Measurements from ENCODE around the gene PKMYT1.

Gene PKMYT1

DNA sequence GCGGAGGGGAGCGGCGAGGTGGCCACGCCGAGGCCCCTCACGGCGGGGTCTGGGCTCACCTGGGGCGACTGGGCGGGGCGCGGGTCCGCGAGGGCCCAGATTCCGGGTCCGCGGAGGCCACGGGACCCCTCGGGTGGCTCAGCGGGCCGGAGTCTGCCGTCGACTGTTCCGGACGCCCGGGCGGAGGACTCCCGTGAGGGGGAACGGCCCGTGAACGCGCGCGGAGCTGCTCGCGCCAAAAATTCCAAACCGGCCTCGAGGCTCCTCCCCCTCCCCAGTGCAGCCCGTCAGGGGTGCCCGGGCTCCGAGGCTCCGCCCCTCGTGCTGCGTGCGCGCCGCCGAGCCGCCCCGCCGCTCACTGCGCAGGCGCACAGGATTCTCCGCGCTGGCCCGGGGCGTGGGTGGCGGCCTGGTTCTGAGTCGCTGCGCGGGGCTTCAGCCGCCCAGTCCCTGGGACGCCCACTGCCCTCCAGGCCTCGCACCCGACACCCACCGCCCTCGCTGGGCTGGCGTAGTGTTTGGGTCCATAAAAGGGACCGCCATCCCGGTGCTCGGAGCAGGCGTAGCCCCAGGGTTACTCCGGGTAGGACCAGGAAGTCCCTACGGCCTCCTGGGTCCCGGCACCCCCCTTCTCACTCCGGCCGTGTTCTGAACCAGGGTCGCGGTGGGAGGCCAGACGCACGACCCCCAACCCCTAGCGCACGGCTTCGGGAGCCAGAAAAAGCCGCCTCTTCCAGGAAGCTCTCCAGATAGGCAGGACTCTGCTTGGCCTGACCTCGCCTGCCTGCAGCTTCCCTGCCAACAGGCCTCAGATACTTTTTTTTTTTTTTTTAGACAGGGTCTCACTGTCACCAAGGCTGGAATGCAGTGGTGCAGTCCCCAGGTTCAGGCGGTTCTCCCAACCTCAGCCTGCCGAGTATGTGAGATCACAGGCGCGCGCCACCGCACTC is at the start of gene PKMYT1:
Gene PKMYT1, minus strand, starts transcription at position 220 of the 950 bp plus-strand sequence. CDS start 789 bp downstream, outside the sequence.
- peak; percentile 92 for DNase-seq

GRCh38 chr16:3029491-3030221 is 49.4 kb upstream of the PKMYT1 start:
- no peak for DNase-seq

DNA sequence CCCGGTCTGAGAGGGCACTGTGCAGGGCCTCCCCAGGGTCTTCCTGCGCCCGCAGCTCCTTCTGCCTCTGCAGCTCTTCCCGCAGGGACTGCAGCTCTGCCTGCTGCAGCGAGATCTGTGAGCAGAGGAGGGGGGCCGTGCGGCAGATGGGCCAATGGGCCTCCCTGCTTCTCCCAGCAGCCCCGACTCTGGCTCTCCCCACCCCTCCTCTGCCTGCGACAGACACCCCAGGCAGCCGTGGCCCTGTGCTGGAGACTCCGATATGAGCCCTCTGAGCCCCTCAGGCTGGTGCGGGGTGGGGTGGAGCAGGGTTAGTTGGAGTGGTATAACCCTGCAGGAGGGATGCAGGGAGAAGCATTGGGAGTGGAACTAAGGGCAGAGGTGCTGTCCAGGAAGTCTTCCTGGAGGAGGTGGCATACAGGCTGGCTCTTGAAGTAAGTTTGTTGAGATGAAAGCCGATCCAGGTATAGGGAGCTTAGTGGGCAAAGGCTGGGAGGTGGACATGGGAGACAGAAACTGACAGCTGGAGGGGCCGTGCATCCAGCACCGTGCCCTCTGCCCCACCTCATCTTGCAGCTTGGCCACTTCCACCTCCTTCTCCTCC is 48.6 kb upstream of the PKMYT1 start:
- DNase-seq, result no peak

GRCh38 chr16:3027983-3028715 is 47.9 kb upstream of the PKMYT1 start:
- peak; percentile 93 for DNase-seq

DNA sequence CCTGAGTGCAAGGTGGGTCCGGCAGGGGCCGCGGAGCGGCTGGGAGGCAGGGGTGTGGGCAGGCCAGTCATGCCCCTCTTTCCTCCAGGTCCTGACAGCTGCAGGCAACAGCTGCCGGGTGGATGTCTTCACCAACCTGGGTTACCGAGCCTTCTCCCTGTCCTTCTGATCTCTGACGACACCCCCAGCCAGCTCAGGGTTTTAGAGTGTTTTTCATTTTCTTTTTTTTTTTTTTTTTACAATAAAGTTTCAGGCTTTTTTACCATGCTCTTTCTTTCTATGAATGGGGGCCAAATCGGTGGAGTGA is 47.2 kb upstream of the PKMYT1 start:
- no peak for DNase-seq

DNA sequence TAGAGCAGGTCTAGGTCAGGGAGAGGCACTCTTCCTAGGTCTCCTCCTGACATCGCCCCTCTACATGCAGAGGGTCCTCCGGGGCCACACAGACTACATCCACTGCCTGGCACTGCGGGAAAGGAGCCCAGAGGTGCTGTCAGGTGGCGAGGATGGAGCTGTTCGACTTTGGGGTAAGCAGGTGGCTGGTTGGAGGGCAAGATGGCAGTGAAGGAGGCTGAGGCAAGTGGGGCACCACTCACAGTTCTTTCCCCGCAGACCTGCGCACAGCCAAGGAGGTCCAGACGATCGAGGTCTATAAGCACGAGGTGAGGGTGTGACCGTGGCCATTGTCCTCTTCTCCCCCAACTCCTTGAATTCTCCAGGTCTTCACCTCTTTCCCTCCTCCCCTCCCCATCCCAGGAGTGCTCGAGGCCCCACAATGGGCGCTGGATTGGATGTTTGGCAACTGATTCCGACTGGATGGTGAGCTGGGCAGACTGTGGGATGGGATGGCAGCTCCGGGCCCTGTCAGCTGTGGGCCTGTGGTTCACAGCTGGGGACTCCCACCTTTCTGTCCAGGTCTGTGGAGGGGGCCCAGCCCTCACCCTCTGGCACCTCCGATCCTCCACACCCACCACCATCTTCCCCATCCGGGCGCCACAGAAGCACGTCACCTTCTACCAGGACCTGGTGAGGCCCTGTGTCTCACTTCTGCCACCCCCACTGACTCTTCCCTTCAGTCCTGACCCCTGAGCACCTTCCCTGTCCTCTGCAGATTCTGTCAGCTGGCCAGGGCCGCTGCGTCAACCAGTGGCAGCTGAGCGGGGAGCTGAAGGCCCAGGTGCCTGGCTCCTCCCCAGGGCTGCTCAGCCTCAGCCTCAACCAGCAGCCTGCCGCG is 46.6 kb upstream of the PKMYT1 start:
- no peak for DNase-seq

- no peak for DNase-seq
These were observed 45.7 kb upstream of the PKMYT1 start for GRCh38 chr16:3026003-3026378.

DNA sequence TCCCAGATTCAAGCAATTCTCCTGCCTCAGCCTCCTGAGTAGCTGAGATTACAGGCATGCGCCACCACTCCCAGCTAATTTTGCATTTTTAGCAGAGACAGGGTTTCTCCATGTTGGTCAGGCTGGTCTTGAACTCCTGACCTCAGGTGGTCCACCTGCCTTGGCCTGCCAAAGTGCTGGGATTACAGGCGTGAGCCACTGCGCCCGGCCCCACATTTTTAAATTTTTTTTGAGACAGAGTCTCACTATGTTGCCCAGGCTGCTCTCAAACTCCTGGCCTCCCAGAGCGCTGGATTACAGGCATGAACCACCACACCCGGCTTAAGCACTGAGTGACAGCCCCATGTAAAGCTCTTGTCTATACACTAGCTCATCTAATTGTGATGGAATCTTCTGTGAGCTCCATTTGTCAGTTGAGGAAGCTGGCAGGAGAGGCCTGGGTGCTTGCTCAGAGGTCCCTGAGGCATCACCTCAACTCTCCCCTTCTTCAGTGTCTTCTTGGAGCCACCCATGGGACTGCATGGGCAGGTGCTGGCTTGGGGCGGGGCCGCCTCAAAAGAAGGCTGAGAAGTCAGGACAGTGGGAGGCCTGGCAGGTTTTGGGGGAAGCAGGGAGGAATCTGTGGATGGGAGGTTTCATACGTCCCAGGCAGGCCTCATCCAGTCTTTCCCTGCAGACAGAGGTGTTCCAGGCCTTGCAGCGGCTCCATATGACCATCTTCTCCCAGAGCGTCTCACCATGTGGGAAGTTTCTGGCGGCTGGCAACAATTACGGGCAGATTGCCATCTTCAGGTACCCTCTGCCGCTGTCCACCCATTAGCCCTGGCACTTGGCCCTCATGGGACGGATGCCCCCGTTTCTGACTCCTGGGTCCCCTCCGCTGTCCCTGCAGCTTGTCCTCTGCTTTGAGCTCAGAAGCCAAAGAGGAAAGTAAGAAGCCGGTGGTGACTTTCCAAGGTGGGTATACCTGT is 45.1 kb upstream of the PKMYT1 start:
- DNase-seq, result no peak

- DNase-seq, result peak; percentile 98
These were observed 43.6 kb upstream of the PKMYT1 start, which contains the start of the genes HCFC1R1 and THOC6 for GRCh38 chr16:3023669-3024478. TSS of gene HCFC1R1 (minus strand) at chr16:3023942. CDS start at chr16:3023941, 1 bp downstream. TSS of gene THOC6 (plus strand) at chr16:3024035. CDS start at chr16:3024327, 292 bp downstream.

- no peak for DNase-seq
These were observed 43.1 kb upstream of the PKMYT1 start for GRCh38 chr16:3023415-3023668.

DNA sequence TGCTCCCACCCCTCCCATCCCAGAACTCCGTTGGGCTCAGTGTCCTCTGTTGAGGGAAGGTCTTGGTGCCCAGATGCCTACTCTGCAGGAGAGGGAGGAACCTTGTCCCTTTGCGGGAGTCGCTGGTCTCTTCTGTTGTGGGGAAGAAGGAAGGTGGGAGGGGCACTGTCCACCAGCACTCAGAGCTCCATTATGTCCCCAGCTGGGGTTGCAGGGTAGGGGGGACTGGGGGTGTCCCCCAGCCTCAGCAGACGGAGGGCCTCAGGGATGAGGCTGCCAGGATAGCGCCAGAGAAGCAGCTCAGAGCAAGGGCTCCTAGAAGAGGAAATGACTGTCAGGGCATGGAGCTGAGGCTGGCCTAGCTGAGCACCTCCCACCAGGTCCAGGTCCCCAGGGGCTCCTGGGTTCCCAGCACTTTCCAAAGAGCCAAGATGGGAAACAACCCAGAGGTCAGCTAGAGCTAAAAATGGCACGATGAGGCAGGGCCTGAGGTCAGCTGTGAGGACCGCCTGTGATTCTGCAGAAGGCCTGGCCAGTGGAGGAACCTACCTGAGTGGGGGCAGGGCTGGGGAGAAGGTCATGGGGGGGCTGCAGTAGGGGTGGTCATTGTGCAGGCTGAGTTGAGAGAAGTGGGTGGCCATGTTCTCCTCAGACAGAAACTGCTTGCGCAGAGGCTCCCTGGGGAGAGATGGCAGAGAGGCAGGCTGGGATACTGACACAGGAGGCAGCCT is 42.6 kb upstream of the PKMYT1 start:
- DNase-seq, result no peak

DNA sequence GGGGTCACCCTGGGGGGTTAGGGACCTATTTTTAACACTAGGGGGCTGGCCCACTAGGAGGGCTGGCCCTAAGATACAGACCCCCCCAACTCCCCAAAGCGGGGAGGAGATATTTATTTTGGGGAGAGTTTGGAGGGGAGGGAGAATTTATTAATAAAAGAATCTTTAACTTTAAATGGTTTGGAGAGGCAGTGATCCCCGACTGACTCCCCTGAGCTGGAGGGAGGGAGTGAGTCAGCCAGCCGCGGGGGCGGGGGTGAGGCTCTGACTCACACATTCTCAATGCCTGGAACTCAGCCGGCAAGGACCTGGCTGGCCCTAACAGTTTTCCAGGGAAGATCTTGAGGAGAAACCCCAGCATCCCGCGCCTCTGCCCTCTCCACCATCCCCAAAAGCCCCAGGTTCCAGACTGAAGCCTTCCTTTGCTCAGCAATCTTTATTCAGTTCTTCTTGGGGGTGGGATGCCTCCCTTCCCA is 42.0 kb upstream of the PKMYT1 start:
- no peak for DNase-seq

GRCh38 chr16:3021449-3022207 is 41.4 kb upstream of the PKMYT1 start:
- DNase-seq, result peak; percentile 65

DNA sequence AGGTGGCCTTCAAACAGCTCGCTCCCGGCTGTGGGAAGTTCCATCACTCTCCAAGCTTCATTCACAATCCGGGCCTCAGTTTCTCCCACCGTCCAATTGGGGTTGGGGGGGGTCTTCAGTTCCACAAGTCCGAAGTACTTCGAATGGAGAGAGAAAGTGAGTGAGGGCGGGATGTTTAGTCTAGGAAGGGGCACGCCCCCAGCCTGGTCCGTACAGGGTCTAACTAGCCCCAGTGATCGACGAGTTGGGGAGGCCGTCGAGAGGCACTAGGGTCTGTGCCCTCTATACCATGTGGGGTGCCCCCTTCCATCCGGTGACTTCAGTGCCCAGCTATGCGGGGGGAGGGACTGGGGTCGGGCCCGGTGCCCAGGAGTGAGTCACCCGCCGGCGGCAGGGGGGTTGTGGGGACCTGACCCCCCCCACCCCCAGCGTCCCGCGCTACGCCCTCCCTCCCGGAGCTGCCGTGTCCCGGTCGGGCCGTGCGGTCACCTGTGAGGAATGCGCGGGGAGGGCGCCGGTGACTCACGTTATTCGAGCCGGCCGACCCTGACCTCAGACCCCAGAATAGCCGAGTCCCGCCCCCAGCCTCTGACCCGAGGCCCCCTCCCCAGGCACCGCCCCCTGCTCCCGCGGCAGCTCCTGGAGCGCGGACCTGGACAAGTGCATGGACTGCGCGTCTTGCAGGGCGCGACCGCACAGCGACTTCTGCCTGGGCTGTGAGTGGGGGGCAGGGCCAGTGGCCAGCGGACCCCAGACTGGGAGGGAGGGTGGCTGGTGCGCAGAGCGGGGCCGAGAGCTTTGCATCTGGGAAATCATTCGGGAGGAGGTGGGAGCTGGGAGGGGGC is 40.6 kb upstream of the PKMYT1 start:
- DNase-seq, result no peak

- peak; percentile 74 for DNase-seq
These were observed 40.0 kb upstream of the PKMYT1 start, which contains the start of gene TNFRSF12A for GRCh38 chr16:3020247-3020603. TSS of gene TNFRSF12A (plus strand) at chr16:3020368. CDS start at chr16:3020398, 30 bp downstream.

DNA sequence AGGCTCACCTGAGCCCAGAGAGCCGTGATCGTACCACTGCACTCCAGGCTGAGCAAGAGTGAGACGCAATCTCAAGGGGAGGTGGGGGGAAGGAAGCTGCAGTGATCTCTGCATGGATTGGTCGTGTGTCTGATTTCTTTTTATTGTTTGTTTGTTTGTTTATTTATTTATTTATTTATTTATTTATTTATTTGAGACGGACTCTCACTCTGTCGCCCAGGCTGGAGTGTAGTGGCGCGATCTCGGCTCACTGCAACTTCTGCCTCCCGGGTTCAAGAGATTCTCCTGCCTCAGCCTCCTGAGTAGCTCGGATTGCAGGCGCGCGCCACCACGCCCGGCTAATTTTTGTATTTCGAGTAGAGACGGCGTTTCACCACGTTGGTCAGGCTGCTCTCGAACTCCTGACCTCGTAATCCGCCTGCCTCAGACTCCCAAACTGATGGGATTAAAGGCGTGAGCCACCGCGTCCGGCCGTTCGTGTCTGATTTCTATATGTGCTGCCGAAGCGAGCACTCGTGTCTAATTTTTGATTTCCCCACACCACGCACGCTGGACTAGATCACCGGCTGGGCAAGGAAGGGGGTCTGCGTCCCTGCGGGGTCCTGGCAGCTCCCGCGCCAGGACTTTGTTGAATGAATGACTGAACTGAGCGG is 39.5 kb upstream of the PKMYT1 start:
- no peak for DNase-seq
